Natural killer cell (primary cell): ENCODE data around the gene EIF4H. TPM values are rescaled to one million over a fixed set of nuclear protein-coding genes. Genes with fewer than 3 reads are reported as not detected.
A peak's percentile ranks its signal among the peaks of the same experiment; 100 is the strongest.

ENCODE experiments used
- ATAC-seq, 3 donors: fragments of 150-1000 bp in 2 of 3; fragments of 200-7000 bp in 1 of 3; cut with Tn5 transposase; 1 replicate in 1 of 3; 2 replicates in 2 of 3; pipeline ENCODE4 v1.10.0; 2021; ENCODE audit warnings: mild to moderate bottlenecking in 2 of 3, moderate library complexity in 2 of 3
- DNase-seq, 2 donors: peaks; one replicate each; pipeline versions ENCODE4 v3.0.0 to v3.0.0-alpha.2; 2013 to 2021; ENCODE audit warnings: mixed read lengths in 1 of 2
- H3K27ac ChIP-seq: one replicate; pipeline ENCODE4 v1.5.1; 2013; ENCODE audit warnings: mild to moderate bottlenecking, low read length
- H3K27me3 ChIP-seq: one replicate; pipeline ENCODE4 v1.6.1; 2013; ENCODE audit warnings: low read length; ENCODE audit not compliant: control insufficient read depth, insufficient read depth
- H3K36me3 ChIP-seq: one replicate; pipeline ENCODE4 v1.6.1; 2013; ENCODE audit warnings: low read length; ENCODE audit not compliant: control insufficient read depth, insufficient read depth
- H3K4me1 ChIP-seq: one replicate; pipeline ENCODE4 v1.6.1; 2013; ENCODE audit warnings: low read length; ENCODE audit not compliant: control insufficient read depth, insufficient read depth
- H3K4me3 ChIP-seq: one replicate; pipeline ENCODE4 v1.5.1; 2013; ENCODE audit warnings: low read length
- H3K9me3 ChIP-seq: one replicate; pipeline ENCODE4 v1.6.1; 2013; ENCODE audit warnings: low read length; ENCODE audit not compliant: control insufficient read depth, insufficient read depth
- H3K27ac Mint-ChIP-seq, 2 donors: one replicate each; pipeline ENCODE4 v1.8.0; 2022; ENCODE audit warnings: mild to moderate bottlenecking in 2 of 2, mixed read lengths in 2 of 2, moderate library complexity in 1 of 2
- H3K27me3 Mint-ChIP-seq, 2 donors: one replicate each; pipeline ENCODE4 v1.8.0; 2022; ENCODE audit warnings: low read depth in 2 of 2, mixed read lengths in 2 of 2
- H3K36me3 Mint-ChIP-seq: one replicate; pipeline ENCODE4 v1.8.0; 2022; ENCODE audit warnings: mixed read lengths
- H3K4me1 Mint-ChIP-seq, 2 donors: one replicate each; pipeline ENCODE4 v1.8.0; 2022; ENCODE audit warnings: mixed read lengths in 2 of 2
- H3K4me3 Mint-ChIP-seq: one replicate; pipeline ENCODE4 v1.8.0; 2022; ENCODE audit warnings: mild to moderate bottlenecking, moderate library complexity, mixed read lengths
- H3K9me3 Mint-ChIP-seq, 2 donors: one replicate each; pipeline ENCODE4 v1.8.0; 2022; ENCODE audit warnings: mixed read lengths in 2 of 2
- WGBS: methylation state at CpG from one replicate; pipeline ENCODE4 v1.1.7; 2013; ENCODE audit warnings: missing lambda C conversion rate; ENCODE audit not compliant: insufficient coverage; 5-methylcytosine and 5-hydroxymethylcytosine counted together
- intact Hi-C: fragments of 100-400 bp; cut with micrococcal nuclease; formaldehyde crosslinking; loops from one replicate; pipeline ENCODE4 v1.14.2; 2022
- total RNA-seq, 4 donors: library from RNA; stranded (reverse); fragments of 120-200 nt in 1 of 4; gene quantifications; one replicate each; pipeline versions ENCODE4 v1.2.3 to v1.2.4, GENCODE V29; 2013 to 2022
- TF ChIP-seq, protein P1 (sequence below): fragments of 200-600 bp; IDR thresholded peaks from one replicate; pipeline ENCODE4 v1.8.0; 2022; ENCODE audit warnings: antibody characterized with exemption

EIF4H gene
- total RNA-seq, 3 donors from 2014 or later (not counting 1 experiment from before 2014, with no cell fraction given) = 286 to 294 (median 294) TPM

DNA sequence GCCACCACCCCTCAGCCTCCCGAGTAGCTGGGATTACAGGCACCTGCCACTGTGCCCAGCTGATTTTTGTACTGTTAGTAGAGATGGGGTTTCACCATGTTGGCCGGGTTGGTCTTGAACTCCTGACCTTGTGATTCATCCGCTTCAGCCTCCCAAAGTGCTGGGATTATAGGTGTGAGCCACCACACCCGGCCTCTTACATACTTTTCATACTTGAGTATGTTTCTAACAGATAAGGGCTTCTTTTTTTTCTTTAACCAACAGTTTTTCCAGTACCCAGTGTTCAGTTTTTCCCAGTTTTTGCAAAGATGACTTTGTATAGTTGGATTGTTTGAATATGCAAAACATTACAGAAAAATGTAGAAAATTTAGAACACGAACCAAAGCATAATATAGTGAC lies 7.7 kb downstream of the EIF4H start:
- H3K4me3 ChIP-seq = no peak overlapping the region
- Mint-ChIP-seq H3K4me1 (peaks cover 77 to 87% of the 10 kb centered on the region in 2 donors), H3K27ac (peak overlapping the region in 1 of 2 donors; percentile 85), H3K27me3 (no peaks in the 10 kb centered on the region), H3K36me3 (no peaks in the 10 kb centered on the region), H3K4me3 (no peak overlapping the region), H3K9me3 (no peaks in the 10 kb centered on the region)
- 86% methylated on average over 1 of the region's 5 CpGs for WGBS
- TF ChIP-seq, protein P1, sequence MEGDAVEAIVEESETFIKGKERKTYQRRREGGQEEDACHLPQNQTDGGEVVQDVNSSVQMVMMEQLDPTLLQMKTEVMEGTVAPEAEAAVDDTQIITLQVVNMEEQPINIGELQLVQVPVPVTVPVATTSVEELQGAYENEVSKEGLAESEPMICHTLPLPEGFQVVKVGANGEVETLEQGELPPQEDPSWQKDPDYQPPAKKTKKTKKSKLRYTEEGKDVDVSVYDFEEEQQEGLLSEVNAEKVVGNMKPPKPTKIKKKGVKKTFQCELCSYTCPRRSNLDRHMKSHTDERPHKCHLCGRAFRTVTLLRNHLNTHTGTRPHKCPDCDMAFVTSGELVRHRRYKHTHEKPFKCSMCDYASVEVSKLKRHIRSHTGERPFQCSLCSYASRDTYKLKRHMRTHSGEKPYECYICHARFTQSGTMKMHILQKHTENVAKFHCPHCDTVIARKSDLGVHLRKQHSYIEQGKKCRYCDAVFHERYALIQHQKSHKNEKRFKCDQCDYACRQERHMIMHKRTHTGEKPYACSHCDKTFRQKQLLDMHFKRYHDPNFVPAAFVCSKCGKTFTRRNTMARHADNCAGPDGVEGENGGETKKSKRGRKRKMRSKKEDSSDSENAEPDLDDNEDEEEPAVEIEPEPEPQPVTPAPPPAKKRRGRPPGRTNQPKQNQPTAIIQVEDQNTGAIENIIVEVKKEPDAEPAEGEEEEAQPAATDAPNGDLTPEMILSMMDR = no peak
- H3K9me3 ChIP-seq = no peaks in the 10 kb centered on the region
- H3K36me3 ChIP-seq = peaks cover 3% of the 10 kb centered on the region
- no peak for DNase-seq
- no peak overlapping the region for H3K27ac ChIP-seq
- no peaks in the 10 kb centered on the region for H3K27me3 ChIP-seq
- H3K4me1 ChIP-seq = peaks cover 47% of the 10 kb centered on the region
- ATAC-seq = no peak
- intact Hi-C loops = no loop called here

DNA sequence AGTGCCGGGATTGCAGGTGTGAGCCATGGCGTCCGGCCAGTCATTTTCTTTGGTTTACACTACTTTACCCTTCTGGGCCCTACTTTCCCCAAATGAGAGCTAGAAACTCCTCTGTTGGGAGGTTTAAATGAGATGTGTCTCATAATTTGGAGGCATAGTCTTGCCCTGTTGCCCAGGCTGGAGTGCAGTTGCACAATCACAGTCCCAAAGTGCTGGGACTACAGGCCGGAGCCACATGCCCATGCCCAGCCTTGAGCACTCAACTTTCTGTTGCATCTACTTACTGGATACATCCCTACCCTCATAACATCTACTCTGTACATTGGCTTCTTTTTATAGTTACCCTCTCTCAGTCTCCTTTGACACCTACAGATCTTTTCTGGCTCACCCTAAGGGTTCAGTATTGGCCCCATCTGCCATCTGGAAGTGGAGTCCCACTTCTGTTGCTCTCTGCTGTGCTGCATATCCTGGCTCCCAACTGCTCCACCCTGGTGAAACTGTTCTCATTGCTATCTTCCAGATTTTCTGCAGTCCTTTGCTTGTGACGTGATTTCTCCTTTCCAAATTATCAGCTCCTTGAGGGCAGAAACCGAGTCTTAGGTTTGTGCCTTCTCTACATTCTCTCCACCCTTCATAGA lies 8.4 kb downstream of the EIF4H start:
- peak overlapping the region; percentile 14 for H3K4me3 Mint-ChIP-seq
- 91% methylated on average over 3 of the region's 6 CpGs for WGBS
- H3K27ac Mint-ChIP-seq = peak overlapping the region; percentile 69 to 85
- TF ChIP-seq, protein P1 = no peak
- Histone ChIP-seq H3K27ac (peak overlapping the region; percentile 6), H3K4me3 (no peak overlapping the region), H3K27me3 (no peaks in the 10 kb centered on the region), H3K9me3 (no peaks in the 10 kb centered on the region), H3K36me3 (peaks cover 5% of the 10 kb centered on the region), H3K4me1 (peaks cover 54% of the 10 kb centered on the region)
- H3K9me3 Mint-ChIP-seq = no peaks in the 10 kb centered on the region
- intact Hi-C loops = no loop called here
- H3K36me3 Mint-ChIP-seq = no peaks in the 10 kb centered on the region
- no peak for DNase-seq
- no peaks in the 10 kb centered on the region for H3K27me3 Mint-ChIP-seq
- peaks cover 80 to 90% of the 10 kb centered on the region in 2 donors for H3K4me1 Mint-ChIP-seq
- no peak for ATAC-seq

DNA sequence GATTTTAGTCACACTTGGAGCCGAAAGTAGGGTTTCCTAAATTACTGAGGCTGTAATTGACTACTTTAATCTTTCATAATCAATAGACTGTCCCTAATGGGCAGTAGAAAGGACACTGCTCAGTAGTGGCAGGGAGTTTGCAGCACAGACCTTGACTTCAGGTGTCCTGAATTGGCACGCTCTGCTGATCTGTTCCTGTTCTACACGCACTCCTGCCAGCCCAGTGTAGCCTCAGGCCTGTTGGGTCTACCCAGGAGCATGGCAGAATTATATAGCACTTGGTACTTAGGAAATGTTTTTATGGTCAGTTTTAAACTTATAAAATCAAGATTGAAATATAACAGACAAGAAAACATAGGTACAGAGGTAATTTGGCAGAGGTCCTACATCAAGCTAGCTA lies 9.0 kb downstream of the EIF4H start:
- H3K4me1 Mint-ChIP-seq = peaks cover 81 to 91% of the 10 kb centered on the region in 2 donors
- DNase-seq (peak in 1 of 2 donors; percentile 7), ATAC-seq (peak in 2 of 3 donors; percentile 4 to 20)
- WGBS = 77% methylated on average over 3 of the region's 3 CpGs
- no peaks in the 10 kb centered on the region for H3K9me3 Mint-ChIP-seq
- no peaks in the 10 kb centered on the region for H3K9me3 ChIP-seq
- peak overlapping the region; percentile 69 to 85 for H3K27ac Mint-ChIP-seq
- intact Hi-C loops = no loop called here
- peaks cover 50% of the 10 kb centered on the region for H3K4me1 ChIP-seq
- no peaks in the 10 kb centered on the region for H3K27me3 Mint-ChIP-seq
- H3K4me3 ChIP-seq = no peak overlapping the region
- H3K36me3 Mint-ChIP-seq = no peaks in the 10 kb centered on the region
- peak overlapping the region; percentile 6 for H3K27ac ChIP-seq
- TF ChIP-seq, protein P1 = no peak
- H3K4me3 Mint-ChIP-seq = peak overlapping the region; percentile 14
- no peaks in the 10 kb centered on the region for H3K27me3 ChIP-seq
- H3K36me3 ChIP-seq = peaks cover 8% of the 10 kb centered on the region
